ENCODE results near the gene TBCCD1. TPM values are rescaled to one million over a fixed set of nuclear protein-coding genes. Genes with fewer than 3 reads are reported as not detected.

Gene TBCCD1
- total RNA-seq, 4 donors from 2014 or later: 9.9 to 13.2 (median 11.5) TPM

DNA sequence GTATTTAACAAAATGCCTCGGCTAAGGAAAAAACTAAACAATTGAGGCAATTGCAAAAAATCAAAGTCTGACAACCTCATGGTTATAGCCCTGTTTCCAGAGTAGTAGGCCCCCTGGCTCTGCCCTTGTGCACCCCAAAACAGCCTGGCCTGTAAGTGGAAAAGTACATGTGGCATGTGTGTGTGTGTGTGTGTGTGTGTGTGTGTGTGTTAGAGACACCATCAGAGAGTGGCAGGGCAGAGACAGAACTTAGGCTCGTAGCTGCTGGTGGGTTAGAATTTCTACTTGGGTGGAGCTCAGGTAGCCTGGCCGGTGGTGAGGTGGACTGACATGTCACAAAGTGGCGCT lies 31.6 kb upstream of the TBCCD1 start:
- peaks cover 0 to 6% (median 0%) of the 10 kb centered on the region in 4 donors for H3K27me3 ChIP-seq
- WGBS: 90% methylated on average over 4 of the region's 4 CpGs
- H3K4me3 ChIP-seq: no peak overlapping the region
- peaks cover 0 to 9% (median 0%) of the 10 kb centered on the region in 4 donors for H3K4me1 ChIP-seq
- no peak for DNase-seq (ENCODE audit: extremely low spot score)
- no peak for TF ChIP-seq POLR2AphosphoS5 (IDR thresholded peaks at IDR 0.05)
- TF ChIP-seq, protein P1, sequence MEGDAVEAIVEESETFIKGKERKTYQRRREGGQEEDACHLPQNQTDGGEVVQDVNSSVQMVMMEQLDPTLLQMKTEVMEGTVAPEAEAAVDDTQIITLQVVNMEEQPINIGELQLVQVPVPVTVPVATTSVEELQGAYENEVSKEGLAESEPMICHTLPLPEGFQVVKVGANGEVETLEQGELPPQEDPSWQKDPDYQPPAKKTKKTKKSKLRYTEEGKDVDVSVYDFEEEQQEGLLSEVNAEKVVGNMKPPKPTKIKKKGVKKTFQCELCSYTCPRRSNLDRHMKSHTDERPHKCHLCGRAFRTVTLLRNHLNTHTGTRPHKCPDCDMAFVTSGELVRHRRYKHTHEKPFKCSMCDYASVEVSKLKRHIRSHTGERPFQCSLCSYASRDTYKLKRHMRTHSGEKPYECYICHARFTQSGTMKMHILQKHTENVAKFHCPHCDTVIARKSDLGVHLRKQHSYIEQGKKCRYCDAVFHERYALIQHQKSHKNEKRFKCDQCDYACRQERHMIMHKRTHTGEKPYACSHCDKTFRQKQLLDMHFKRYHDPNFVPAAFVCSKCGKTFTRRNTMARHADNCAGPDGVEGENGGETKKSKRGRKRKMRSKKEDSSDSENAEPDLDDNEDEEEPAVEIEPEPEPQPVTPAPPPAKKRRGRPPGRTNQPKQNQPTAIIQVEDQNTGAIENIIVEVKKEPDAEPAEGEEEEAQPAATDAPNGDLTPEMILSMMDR (IDR thresholded peaks at IDR 0.05): no peak
- no peak for TF ChIP-seq EP300 (IDR thresholded peaks at IDR 0.05)
- TF ChIP-seq POLR2A (IDR thresholded peaks at IDR 0.05; ENCODE audit: low read depth): no peak
- intact Hi-C loops (cut with DNase I): no loop called here
- H3K36me3 ChIP-seq: no peaks in the 10 kb centered on the region
- H3K9me3 ChIP-seq: no peaks in the 10 kb centered on the region
- H3K27ac ChIP-seq (replicated peaks in 1 of 4): no peak overlapping the region

DNA sequence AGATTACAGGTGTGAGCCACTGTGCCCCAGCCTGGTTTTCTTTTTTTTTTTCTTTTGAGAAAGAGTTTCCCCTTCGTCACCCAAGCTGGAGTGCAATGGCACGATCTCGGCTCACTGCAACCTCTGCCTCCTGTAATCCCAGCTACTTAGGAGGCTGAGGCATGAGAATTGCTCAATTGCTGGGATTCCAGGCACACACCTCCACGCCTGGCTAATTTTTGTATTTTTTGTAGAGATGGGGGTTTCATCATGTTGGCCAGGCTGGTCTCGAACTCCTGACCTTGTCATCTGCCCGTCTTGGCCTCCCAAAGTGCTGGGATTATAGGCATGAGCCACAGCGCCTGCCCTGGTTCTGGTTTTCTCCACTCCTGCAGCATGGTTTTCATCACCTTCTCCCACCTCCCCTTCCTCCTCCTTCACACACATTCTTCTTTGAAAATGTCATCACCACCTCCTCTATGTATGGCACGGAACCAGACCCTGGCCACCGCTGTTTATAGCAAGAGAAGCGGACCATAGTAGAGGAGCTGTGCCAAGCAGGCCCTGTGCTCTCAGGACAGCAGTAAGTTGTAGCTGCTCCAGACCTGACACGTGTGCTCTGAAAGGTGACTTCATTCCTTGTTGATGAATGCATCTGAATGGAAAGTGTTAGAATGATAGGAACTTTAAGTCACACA lies 31.1 kb upstream of the TBCCD1 start:
- 62% methylated on average over 11 of the region's 11 CpGs for WGBS
- H3K4me3 ChIP-seq: no peak overlapping the region
- H3K9me3 ChIP-seq: no peaks in the 10 kb centered on the region
- H3K27me3 ChIP-seq: peaks cover 0 to 6% (median 0%) of the 10 kb centered on the region in 4 donors
- no peak for TF ChIP-seq POLR2A (IDR thresholded peaks at IDR 0.05; ENCODE audit: low read depth)
- TF ChIP-seq, protein P1 (IDR thresholded peaks at IDR 0.05): no peak
- no peak for TF ChIP-seq EP300 (IDR thresholded peaks at IDR 0.05)
- TF ChIP-seq POLR2AphosphoS5 (IDR thresholded peaks at IDR 0.05): no peak
- H3K27ac ChIP-seq (replicated peaks in 1 of 4): no peak overlapping the region
- no peaks in the 10 kb centered on the region for H3K36me3 ChIP-seq
- intact Hi-C loops (cut with DNase I): no loop called here
- peaks cover 0 to 9% (median 0%) of the 10 kb centered on the region in 4 donors for H3K4me1 ChIP-seq
- DNase-seq (ENCODE audit: extremely low spot score): no peak

DNA sequence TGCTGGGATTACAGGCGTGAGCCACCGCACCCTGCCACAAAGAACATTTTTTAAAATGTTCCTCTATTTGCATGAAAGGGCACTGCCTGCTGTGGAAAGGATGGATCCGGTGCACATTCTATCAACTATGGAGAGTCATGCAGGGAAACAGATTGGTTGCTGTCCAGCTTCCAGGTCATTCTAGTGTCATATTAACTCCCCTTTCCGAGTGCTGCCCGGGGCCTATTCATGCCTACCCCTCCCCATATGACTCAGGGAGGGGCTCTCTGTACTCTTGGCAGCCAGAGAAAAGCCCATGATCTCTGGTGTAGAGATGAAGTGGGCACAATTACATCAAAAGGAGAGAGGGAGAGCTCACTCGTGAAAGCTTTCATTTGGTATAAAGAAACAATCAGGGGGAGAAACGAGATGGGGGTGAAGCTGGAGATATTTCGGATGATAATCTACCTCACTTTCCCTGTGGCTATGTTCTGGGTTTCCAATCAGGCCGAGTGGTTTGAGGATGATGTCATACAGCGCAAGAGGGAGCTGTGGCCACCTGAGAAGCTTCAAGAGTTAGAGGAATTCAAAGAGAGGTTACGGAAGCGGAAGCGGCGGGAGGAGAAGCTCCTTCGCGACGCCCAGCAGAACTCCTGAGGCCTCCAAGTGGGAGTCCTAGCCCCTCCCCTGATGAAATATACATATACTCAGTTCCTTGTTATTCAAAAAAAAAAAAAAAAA lies 29.6 kb upstream of the TBCCD1 start:
- DNase-seq (ENCODE audit: extremely low spot score): no peak
- 74% methylated on average over 17 of the region's 17 CpGs for WGBS

DNA sequence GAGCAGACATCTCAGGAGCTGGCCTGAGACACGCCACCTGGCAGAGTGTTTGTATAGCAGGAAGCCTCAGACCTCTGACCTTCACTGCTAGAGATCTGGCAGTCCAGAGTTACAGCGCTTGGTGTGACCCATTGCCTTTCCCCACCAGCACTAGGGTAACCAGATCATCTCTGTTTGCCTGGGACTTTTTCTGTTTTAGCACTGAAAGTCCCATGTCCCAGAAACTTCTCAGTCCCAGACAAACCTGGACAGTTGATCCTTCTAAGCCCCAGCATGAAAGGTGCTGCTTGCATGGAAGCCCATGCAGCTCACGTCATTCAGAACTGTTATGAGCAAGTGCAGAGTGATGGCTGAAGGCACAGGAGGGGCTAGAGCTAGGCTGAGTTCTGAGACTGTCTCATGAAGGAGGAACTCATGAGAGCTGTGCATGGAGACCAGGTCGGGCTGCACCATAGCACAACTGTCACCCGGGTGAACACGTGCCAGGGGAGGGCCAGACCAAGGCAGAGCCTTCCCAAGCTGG lies 27.5 kb upstream of the TBCCD1 start:
- H3K9me3 ChIP-seq: no peaks in the 10 kb centered on the region
- H3K4me1 ChIP-seq: peaks cover 0 to 9% (median 0%) of the 10 kb centered on the region in 4 donors
- no peak overlapping the region for H3K4me3 ChIP-seq
- no peaks in the 10 kb centered on the region for H3K36me3 ChIP-seq
- H3K27me3 ChIP-seq: no peaks in the 10 kb centered on the region
- 87% methylated on average over 4 of the region's 6 CpGs for WGBS
- intact Hi-C loops (cut with DNase I): no loop called here
- no peak overlapping the region for H3K27ac ChIP-seq (replicated peaks in 1 of 4)
- TF ChIP-seq EP300 (IDR thresholded peaks at IDR 0.05) (no peak), POLR2A (IDR thresholded peaks at IDR 0.05; ENCODE audit: low read depth) (no peak), POLR2AphosphoS5 (IDR thresholded peaks at IDR 0.05) (no peak)
- TF ChIP-seq, protein P1 (IDR thresholded peaks at IDR 0.05): no peak
- no peak for DNase-seq (ENCODE audit: extremely low spot score)

More for the DNA sequence above, 29.6 kb upstream of the TBCCD1 start:
- Histone ChIP-seq H3K27me3 (no peaks in the 10 kb centered on the region), H3K4me3 (no peak overlapping the region), H3K27ac (replicated peaks in 1 of 4) (no peak overlapping the region), H3K36me3 (no peaks in the 10 kb centered on the region), H3K9me3 (no peaks in the 10 kb centered on the region), H3K4me1 (peaks cover 0 to 9% (median 0%) of the 10 kb centered on the region in 4 donors)
- intact Hi-C loops (cut with DNase I): no loop called here
- TF ChIP-seq POLR2AphosphoS5 (IDR thresholded peaks at IDR 0.05) (no peak), EP300 (IDR thresholded peaks at IDR 0.05) (no peak), POLR2A (IDR thresholded peaks at IDR 0.05; ENCODE audit: low read depth) (no peak)
- TF ChIP-seq, protein P1 (IDR thresholded peaks at IDR 0.05): no peak

Measured in esophagus muscularis mucosa (tissue), 4 donors.